ENCODE measurements around the gene APOA4.

DNA sequence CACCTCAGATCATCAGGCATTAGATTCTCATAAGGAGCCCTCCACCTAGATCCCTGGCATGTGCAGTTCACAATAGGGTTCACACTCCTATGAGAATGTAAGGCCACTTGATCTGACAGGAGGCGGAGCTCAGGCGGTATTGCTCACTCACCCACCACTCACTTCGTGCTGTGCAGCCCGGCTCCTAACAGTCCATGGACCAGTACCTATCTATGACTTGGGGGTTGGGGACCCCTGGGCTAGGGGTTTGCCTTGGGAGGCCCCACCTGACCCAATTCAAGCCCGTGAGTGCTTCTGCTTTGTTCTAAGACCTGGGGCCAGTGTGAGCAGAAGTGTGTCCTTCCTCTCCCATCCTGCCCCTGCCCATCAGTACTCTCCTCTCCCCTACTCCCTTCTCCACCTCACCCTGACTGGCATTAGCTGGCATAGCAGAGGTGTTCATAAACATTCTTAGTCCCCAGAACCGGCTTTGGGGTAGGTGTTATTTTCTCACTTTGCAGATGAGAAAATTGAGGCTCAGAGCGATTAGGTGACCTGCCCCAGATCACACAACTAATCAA, 8.8 kb upstream of the APOA4 start:
- TF ChIP-seq, protein P1, sequence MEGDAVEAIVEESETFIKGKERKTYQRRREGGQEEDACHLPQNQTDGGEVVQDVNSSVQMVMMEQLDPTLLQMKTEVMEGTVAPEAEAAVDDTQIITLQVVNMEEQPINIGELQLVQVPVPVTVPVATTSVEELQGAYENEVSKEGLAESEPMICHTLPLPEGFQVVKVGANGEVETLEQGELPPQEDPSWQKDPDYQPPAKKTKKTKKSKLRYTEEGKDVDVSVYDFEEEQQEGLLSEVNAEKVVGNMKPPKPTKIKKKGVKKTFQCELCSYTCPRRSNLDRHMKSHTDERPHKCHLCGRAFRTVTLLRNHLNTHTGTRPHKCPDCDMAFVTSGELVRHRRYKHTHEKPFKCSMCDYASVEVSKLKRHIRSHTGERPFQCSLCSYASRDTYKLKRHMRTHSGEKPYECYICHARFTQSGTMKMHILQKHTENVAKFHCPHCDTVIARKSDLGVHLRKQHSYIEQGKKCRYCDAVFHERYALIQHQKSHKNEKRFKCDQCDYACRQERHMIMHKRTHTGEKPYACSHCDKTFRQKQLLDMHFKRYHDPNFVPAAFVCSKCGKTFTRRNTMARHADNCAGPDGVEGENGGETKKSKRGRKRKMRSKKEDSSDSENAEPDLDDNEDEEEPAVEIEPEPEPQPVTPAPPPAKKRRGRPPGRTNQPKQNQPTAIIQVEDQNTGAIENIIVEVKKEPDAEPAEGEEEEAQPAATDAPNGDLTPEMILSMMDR (IDR thresholded peaks at IDR 0.05): no peak
- no peak for TF ChIP-seq POLR2A (IDR thresholded peaks at IDR 0.05)
- TF ChIP-seq POLR2AphosphoS5 (IDR thresholded peaks at IDR 0.05): no peak
- no peak for TF ChIP-seq EP300 (IDR thresholded peaks at IDR 0.05)

Data from suprapubic skin (tissue), 4 donors.